Stimulated activated CD4-positive, alpha-beta T cell treated with anti-CD3 and anti-CD28 coated beads, Interleukin-1b, Interleukin-23, amount 100 ng/mL, for 1 hour (primary cell): ENCODE data around the gene FXR1.
"Not testable (repeated sequence)": the region's sequence is repeated elsewhere in the genome, so short reads cannot be mapped to it uniquely, and the experiment has no call there.

ENCODE experiments used
- DNase-seq, 2 donors: peaks; one replicate each; pipeline ENCODE4 v3.0.0-alpha.2; 2020; ENCODE audit warnings: low read depth in 2 of 2

The FXR1 gene

GRCh38 chr3:180912304-180913296 lies at the start of gene FXR1:
TSS of gene FXR1 (plus strand) at chr3:180912670. CDS start at chr3:180912686, 16 bp downstream.
- peak; percentile 71 to 87 for DNase-seq

GRCh38 chr3:180870008-180870699 lies 42.3 kb upstream of the FXR1 start:
- no peak for DNase-seq

GRCh38 chr3:180871901-180872300 lies 40.6 kb upstream of the FXR1 start:
- no peak for DNase-seq

- DNase-seq, result not testable (repeated sequence)
Observed at GRCh38 chr3:180872430-180872829, 40.0 kb upstream of the FXR1 start.

- DNase-seq, result no peak
Observed at GRCh38 chr3:180875124-180875698, 37.3 kb upstream of the FXR1 start.

- no peak for DNase-seq
Observed at GRCh38 chr3:180881065-180881801, 31.2 kb upstream of the FXR1 start.

GRCh38 chr3:180882115-180882514 lies 30.4 kb upstream of the FXR1 start:
- no peak for DNase-seq

- DNase-seq, result no peak
Observed at GRCh38 chr3:180888992-180889560, 23.4 kb upstream of the FXR1 start.

- DNase-seq, result no peak
Observed at GRCh38 chr3:180898572-180898971, 13.9 kb upstream of the FXR1 start.

- no peak for DNase-seq
Observed at GRCh38 chr3:180909369-180910127, 2.9 kb upstream of the FXR1 start.

GRCh38 chr3:180910823-180911222 lies 1.6 kb upstream of the FXR1 start:
- no peak for DNase-seq

GRCh38 chr3:180911876-180912303 lies 580 bp upstream of the FXR1 start:
- no peak for DNase-seq

GRCh38 chr3:180913581-180914404 lies 1.3 kb downstream of the FXR1 start:
- no peak for DNase-seq

- no peak for DNase-seq
Observed at GRCh38 chr3:180918542-180918941, 6.1 kb downstream of the FXR1 start.

- DNase-seq, result no peak
Observed at GRCh38 chr3:180922242-180922641, 9.8 kb downstream of the FXR1 start.

GRCh38 chr3:180923561-180923960 lies 11.1 kb downstream of the FXR1 start:
- DNase-seq, result no peak

GRCh38 chr3:180926526-180926925 lies 14.1 kb downstream of the FXR1 start:
- no peak for DNase-seq

- DNase-seq, result no peak
Observed at GRCh38 chr3:180929376-180929775, 16.9 kb downstream of the FXR1 start.

GRCh38 chr3:180930526-180930925 lies 18.1 kb downstream of the FXR1 start:
- DNase-seq, result no peak

- no peak for DNase-seq
Observed at GRCh38 chr3:180932819-180933218, 20.3 kb downstream of the FXR1 start.
